Anterior cingulate cortex (tissue), 58 donors: Measurements from ENCODE around the gene IFI27.

Source experiments
- DNase-seq, 58 donors: peaks; one replicate each; lab custom pipeline; 2025; lab: John Stamatoyannopoulos, UW

The IFI27 gene

GRCh38 chr14:94101748-94102147 lies 8.8 kb upstream of the IFI27 start:
- DNase-seq = peak in 3 of 58 donors; percentile 15 to 33 (median 20)

- DNase-seq = no peak
Measured at GRCh38 chr14:94102768-94103482, 7.6 kb upstream of the IFI27 start.

GRCh38 chr14:94103554-94104150 lies 6.9 kb upstream of the IFI27 start:
- DNase-seq = peak in 13 of 58 donors; percentile 8 to 47 (median 24)

- DNase-seq = no peak
Measured at GRCh38 chr14:94104731-94105130, 5.8 kb upstream of the IFI27 start.

GRCh38 chr14:94109915-94110250 lies 653 bp upstream of the IFI27 start:
- DNase-seq = no peak

- no peak for DNase-seq
Measured at GRCh38 chr14:94111276-94112095, 950 bp downstream of the IFI27 start.

GRCh38 chr14:94112513-94113063 lies 2.1 kb downstream of the IFI27 start:
- DNase-seq = no peak

GRCh38 chr14:94113073-94113472 lies 2.5 kb downstream of the IFI27 start:
- no peak for DNase-seq

- DNase-seq = peak in 5 of 58 donors; percentile 9 to 11 (median 10)
Measured at GRCh38 chr14:94113490-94113889, 3.0 kb downstream of the IFI27 start.

GRCh38 chr14:94113908-94114588 lies 3.5 kb downstream of the IFI27 start:
- DNase-seq = no peak

GRCh38 chr14:94114589-94115057 lies 4.1 kb downstream of the IFI27 start:
- no peak for DNase-seq

GRCh38 chr14:94115058-94115591 lies 4.6 kb downstream of the IFI27 start:
- DNase-seq = peak in 6 of 58 donors; percentile 17 to 58 (median 28)

GRCh38 chr14:94115631-94116030 lies 5.1 kb downstream of the IFI27 start:
- no peak for DNase-seq

- DNase-seq = no peak
Measured at GRCh38 chr14:94116701-94117100, 6.2 kb downstream of the IFI27 start.

- no peak for DNase-seq
Measured at GRCh38 chr14:94117856-94118255, 7.3 kb downstream of the IFI27 start.

- DNase-seq = no peak
Measured at GRCh38 chr14:94119071-94119470, 8.5 kb downstream of the IFI27 start.

- no peak for DNase-seq
Measured at GRCh38 chr14:94120667-94121340, 10.3 kb downstream of the IFI27 start.

- DNase-seq = no peak
Measured at GRCh38 chr14:94121485-94121884, 10.9 kb downstream of the IFI27 start.

GRCh38 chr14:94122438-94122837 lies 11.9 kb downstream of the IFI27 start:
- no peak for DNase-seq

- DNase-seq = no peak
Measured at GRCh38 chr14:94123296-94123695, 12.8 kb downstream of the IFI27 start.
